Measurements from ENCODE around the gene ZNF70. TPM values are rescaled to one million over a fixed set of nuclear protein-coding genes. Genes with fewer than 3 reads are reported as not detected.

ZNF70 gene
- total and polyA plus RNA-seq, 9 of the 15 experiments (the other 6 are each of a cell fraction or from before 2014, with no cell fraction given), result 0.14 to 3.3 (median 1.4) TPM

DNA sequence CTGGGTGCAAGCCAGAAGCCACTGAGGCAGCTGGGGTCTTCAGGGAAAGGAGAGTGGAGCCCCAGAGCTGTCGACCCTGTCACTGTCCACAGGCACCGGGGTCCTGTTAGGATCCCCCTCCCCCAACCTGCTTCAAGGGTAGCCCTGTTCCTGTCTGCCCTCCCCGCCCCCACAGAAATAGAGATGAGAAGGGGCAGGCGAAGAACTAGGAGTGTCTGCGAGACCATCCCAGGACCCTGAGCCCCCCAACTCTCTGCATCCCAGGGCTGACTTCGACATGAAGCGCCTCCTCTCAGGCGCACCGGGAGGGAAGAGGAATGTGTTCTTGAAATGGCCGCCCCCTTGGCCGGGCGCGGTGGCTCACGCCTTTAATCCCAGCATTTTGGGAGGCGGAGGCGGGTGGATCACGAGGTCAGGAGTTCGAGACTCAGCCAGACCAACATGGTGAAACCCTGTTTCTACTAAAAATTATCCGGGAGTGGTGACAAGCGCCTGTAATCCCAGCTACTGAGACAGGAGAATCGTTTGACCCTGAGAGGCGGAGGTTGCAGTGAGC lies 607 bp upstream of the ZNF70 start:
- Histone ChIP-seq H3K4me3 (peak overlapping the region; percentile 73), H3K4me2 (ENCODE audit: insufficient read depth, low read length) (peak overlapping the region; percentile 89), H4K20me1 (replicated peaks; ENCODE audit: control insufficient read depth, insufficient read depth, low read length) (no peaks in the 10 kb centered on the region), H3K79me2 (ENCODE audit: control insufficient read depth, insufficient read depth, low read length) (peaks cover 14% of the 10 kb centered on the region; the same call in 2 of the 3 replicates), H3K4me1 (replicated peaks in 1 of 2; ENCODE audit: control insufficient read depth in 2 of 2, insufficient read depth in 2 of 2, low read length in 2 of 2) (peaks cover 11 to 28% of the 10 kb centered on the region in 2 experiments), H2AFZ (ENCODE audit: low read depth, low read length) (peak overlapping the region; percentile 91), H3K27ac (ENCODE audit: extremely low read depth, low read depth, low read length) (peak overlapping the region; percentile 89), H3K9me3 (replicated peaks; ENCODE audit: control insufficient read depth, insufficient read depth, low read depth, low read length) (no peaks in the 10 kb centered on the region), H3K9ac (ENCODE audit: insufficient read depth in 1 of 2, low read depth in 2 of 2, low read length in 2 of 2) (peak overlapping the region; percentile 89 to 95), H3K36me3 (ENCODE audit: control insufficient read depth, insufficient read depth, low read length) (no peaks in the 10 kb centered on the region), H3K9me1 (ENCODE audit: control insufficient read depth, insufficient read depth, low read length) (peaks cover 3% of the 10 kb centered on the region), H3K27me3 (ENCODE audit: control insufficient read depth in 2 of 2, insufficient read depth in 2 of 2, low read length in 2 of 2) (no peaks in the 10 kb centered on the region)
- FAIRE-seq (peak; percentile 64), DNase-seq (ENCODE audit: extremely low read depth in 1 of 4, low spot score in 3 of 4) (peak in 3 of 4 experiments; percentile 30 to 52 (median 49)), ATAC-seq (peak; percentile 54)
- CTCF ChIA-PET (ENCODE audit: low intra/inter-chr PET ratio), result no interaction called here
- POLR2A ChIA-PET, result interaction anchor here (1.0 kb wide), 3 partner anchors 9 to 131 kb away, joined by 3 to 4 read pairs (median 3); no protein-coding TSS in a partner anchor
- in situ Hi-C loops (cut with MboI) (no loop called here), intact Hi-C loops (cut with micrococcal nuclease) (no loop called here)
- BruUV-seq (replicated peaks), result no TSS peak
- WGBS (ENCODE audit: insufficient coverage, low coverage, missing lambda C conversion rate), result 12% methylated on average over 10 of the region's 22 CpGs
- TF ChIP-seq NBN (IDR thresholded peaks at IDR 0.05; ENCODE audit: low read depth), result no peak
- TF ChIP-seq HNRNPL (IDR thresholded peaks at IDR 0.05; ENCODE audit: low read depth, low read length), result 0 out of 2 replicates have a peak, but pooled peaks have one; percentile 11
- TF ChIP-seq, protein P1, sequence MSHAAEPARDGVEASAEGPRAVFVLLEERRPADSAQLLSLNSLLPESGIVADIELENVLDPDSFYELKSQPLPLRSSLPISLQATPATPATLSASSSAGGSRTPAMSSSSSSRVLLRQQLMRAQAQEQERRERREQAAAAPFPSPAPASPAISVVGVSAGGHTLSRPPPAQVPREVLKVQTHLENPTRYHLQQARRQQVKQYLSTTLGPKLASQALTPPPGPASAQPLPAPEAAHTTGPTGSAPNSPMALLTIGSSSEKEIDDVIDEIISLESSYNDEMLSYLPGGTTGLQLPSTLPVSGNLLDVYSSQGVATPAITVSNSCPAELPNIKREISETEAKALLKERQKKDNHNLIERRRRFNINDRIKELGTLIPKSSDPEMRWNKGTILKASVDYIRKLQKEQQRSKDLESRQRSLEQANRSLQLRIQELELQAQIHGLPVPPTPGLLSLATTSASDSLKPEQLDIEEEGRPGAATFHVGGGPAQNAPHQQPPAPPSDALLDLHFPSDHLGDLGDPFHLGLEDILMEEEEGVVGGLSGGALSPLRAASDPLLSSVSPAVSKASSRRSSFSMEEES (CRISPR knock-in tag; IDR thresholded peaks at IDR 0.05), result peak; percentile 54
- 0 out of 4 replicates have a peak, but pooled peaks of 1 of the 2 experiments have one; percentile 4 for TF ChIP-seq NRF1 (conservative IDR thresholded peaks at IDR 0.05 in 1 of 2, IDR thresholded peaks at IDR 0.05 in 1 of 2)
- no peak for TF ChIP-seq RUNX1 (IDR thresholded peaks at IDR 0.05; ENCODE audit: low read depth)
- no peak for TF ChIP-seq SOX6 (IDR thresholded peaks at IDR 0.05)
- TF ChIP-seq NR2F6 (CRISPR knock-in tag; IDR thresholded peaks at IDR 0.05), result no peak
- peak; percentile 91 for TF ChIP-seq TBP (optimal IDR thresholded peaks at IDR 0.05; ENCODE audit: low read depth, low read length)
- TF ChIP-seq ZNF197 (CRISPR knock-in tag; IDR thresholded peaks at IDR 0.05; ENCODE audit: low read depth), result no peak
- TF ChIP-seq, protein P2, sequence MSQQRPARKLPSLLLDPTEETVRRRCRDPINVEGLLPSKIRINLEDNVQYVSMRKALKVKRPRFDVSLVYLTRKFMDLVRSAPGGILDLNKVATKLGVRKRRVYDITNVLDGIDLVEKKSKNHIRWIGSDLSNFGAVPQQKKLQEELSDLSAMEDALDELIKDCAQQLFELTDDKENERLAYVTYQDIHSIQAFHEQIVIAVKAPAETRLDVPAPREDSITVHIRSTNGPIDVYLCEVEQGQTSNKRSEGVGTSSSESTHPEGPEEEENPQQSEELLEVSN (IDR thresholded peaks at IDR 0.05; ENCODE audit: borderline replicate concordance in 1 of 2, extremely low read depth in 1 of 2, insufficient read depth in 1 of 2, insufficient read length in 1 of 2, low read depth in 1 of 2, low read length in 1 of 2, poor library complexity in 1 of 2, severe bottlenecking in 1 of 2), result peak in 1 of 2 experiments; percentile 23
- TF ChIP-seq ARHGAP35 (IDR thresholded peaks at IDR 0.05; ENCODE audit: partially characterized antibody), result no peak
- TF ChIP-seq PCBP1 (IDR thresholded peaks at IDR 0.05; ENCODE audit: low read depth, low read length, poor library complexity, severe bottlenecking), result peak; percentile 4
- no peak for TF ChIP-seq KDM5B (IDR thresholded peaks at IDR 0.05; ENCODE audit: insufficient replicate concordance, low read depth, low read length)
- peak; percentile 8; the same call in 1 of the 2 replicates for TF ChIP-seq PML (IDR thresholded peaks at IDR 0.05; ENCODE audit: low read length)
- TF ChIP-seq ZNF311 (CRISPR knock-in tag; IDR thresholded peaks at IDR 0.05), result no peak
- 0 out of 2 replicates have a peak, but pooled peaks have one; percentile 53 for TF ChIP-seq POLR2A (conservative IDR thresholded peaks at IDR 0.05)
- TF ChIP-seq E2F3 (CRISPR knock-in tag; IDR thresholded peaks at IDR 0.05), result no peak
- TF ChIP-seq MCM5 (IDR thresholded peaks at IDR 0.05; ENCODE audit: low read depth), result no peak
- TF ChIP-seq PHF20 (IDR thresholded peaks at IDR 0.05; ENCODE audit: partially characterized antibody), result peak; percentile 22
- TF ChIP-seq, protein P3, sequence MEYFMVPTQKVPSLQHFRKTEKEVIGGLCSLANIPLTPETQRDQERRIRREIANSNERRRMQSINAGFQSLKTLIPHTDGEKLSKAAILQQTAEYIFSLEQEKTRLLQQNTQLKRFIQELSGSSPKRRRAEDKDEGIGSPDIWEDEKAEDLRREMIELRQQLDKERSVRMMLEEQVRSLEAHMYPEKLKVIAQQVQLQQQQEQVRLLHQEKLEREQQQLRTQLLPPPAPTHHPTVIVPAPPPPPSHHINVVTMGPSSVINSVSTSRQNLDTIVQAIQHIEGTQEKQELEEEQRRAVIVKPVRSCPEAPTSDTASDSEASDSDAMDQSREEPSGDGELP (CRISPR knock-in tag; IDR thresholded peaks at IDR 0.05; ENCODE audit: borderline replicate concordance), result no peak

Measured in K562 (cell line).